ENCODE data around the gene TMPRSS12. TPM values are rescaled to one million over a fixed set of nuclear protein-coding genes. Genes with fewer than 3 reads are reported as not detected.

TMPRSS12 gene
- total RNA-seq, 1 donor from 2014 or later = not detected

Other genes starting within 250 kb of the TMPRSS12 start
- gene ATF1, start 78.8 kb upstream of the TMPRSS12 start, total RNA-seq = 29.2 TPM
- not detected for gene HIGD1C, start 109.6 kb downstream of the TMPRSS12 start, total RNA-seq
- 23.7 TPM for gene SLC11A2, start 183.5 kb downstream of the TMPRSS12 start, total RNA-seq
- gene LETMD1, start 205.4 kb downstream of the TMPRSS12 start, total RNA-seq = 17.0 TPM
- gene CSRNP2, start 240.7 kb downstream of the TMPRSS12 start, total RNA-seq = 25.7 TPM

All from Right ventricle myocardium inferior (tissue), 1 donor.